SU-DHL-6 (cell line): Measurements from ENCODE around the gene CREB1.

Source experiments
- H2AFZ ChIP-seq: fragments of 200-600 bp; sonication (generic); 2 replicates; pipeline ENCODE4 v1.6.1; 2014; ENCODE audit warnings: low read depth, mild to moderate bottlenecking, moderate library complexity, mixed read lengths, antibody characterized with exemption, low read length; ENCODE audit not compliant: severe bottlenecking
- H3F3A ChIP-seq: fragments of 200-600 bp; shearing (Covaris generic); 2 replicates; pipeline ENCODE4 v1.6.0; 2016; ENCODE audit warnings: antibody characterized with exemption, mild to moderate bottlenecking; ENCODE audit not compliant: insufficient read depth
- H3K27ac ChIP-seq: fragments of 200-600 bp; sonication (generic); 2 replicates; pipeline ENCODE4 v1.5.1; 2016; ENCODE audit warnings: low read depth, mild to moderate bottlenecking, low read length, moderate library complexity, mixed read lengths
- H3K27me3 ChIP-seq: fragments of 200-600 bp; sonication (generic), shearing (Covaris generic); 2 replicates; pipeline ENCODE4 v1.6.0; 2014; ENCODE audit warnings: mild to moderate bottlenecking, low read length
- H3K36me3 ChIP-seq: fragments of 200-600 bp; sonication (generic); 2 replicates; pipeline ENCODE4 v1.6.1; 2014; ENCODE audit warnings: mild to moderate bottlenecking, low read length, mixed read lengths
- H3K4me2 ChIP-seq: fragments of 300-600, 200-600 bp; shearing (Covaris generic), sonication (generic); 2 replicates; pipeline ENCODE4 v1.6.0; 2014; ENCODE audit warnings: low read length, low read depth, mild to moderate bottlenecking; ENCODE audit not compliant: poor library complexity, severe bottlenecking
- H3K4me3 ChIP-seq: fragments of 200-600 bp; sonication (generic); 2 replicates; pipeline ENCODE4 v1.5.1; 2014; ENCODE audit warnings: antibody characterized with exemption, low read length, mild to moderate bottlenecking, mixed read lengths; ENCODE audit not compliant: insufficient read depth, poor library complexity, severe bottlenecking
- H3K79me2 ChIP-seq: fragments of 200-600 bp; sonication (generic); 2 replicates; pipeline ENCODE4 v1.6.1; 2014; ENCODE audit warnings: mild to moderate bottlenecking, low read length, moderate library complexity; ENCODE audit not compliant: insufficient read depth
- H3K9ac ChIP-seq: fragments of 200-600 bp; sonication (generic); 2 replicates; pipeline ENCODE4 v1.7.0; 2014; ENCODE audit warnings: mild to moderate bottlenecking, low read length
- H3K9me2 ChIP-seq: fragments of 200-600 bp; sonication (generic); replicated peaks from 2 replicates; pipeline ENCODE4 v1.6.1; 2014; ENCODE audit warnings: low read length; ENCODE audit not compliant: insufficient read depth
- H3K9me3 ChIP-seq: fragments of 200-600 bp; sonication (generic); 2 replicates; pipeline ENCODE4 v1.6.1; 2014; ENCODE audit warnings: low read length, mixed read lengths; ENCODE audit not compliant: insufficient read depth
- H4K20me1 ChIP-seq: fragments of 200-600 bp; sonication (generic); 2 replicates; pipeline ENCODE4 v1.6.1; 2014; ENCODE audit warnings: low read depth, mild to moderate bottlenecking, antibody characterized with exemption, low read length, moderate library complexity, mixed read lengths
- EZH2phosphoT487 ChIP-seq: fragments of 200-600 bp; sonication (generic), shearing (Covaris generic); conservative IDR thresholded peaks from 2 replicates; pipeline ENCODE4 v1.6.1; 2018; ENCODE audit warnings: mild to moderate bottlenecking, antibody characterized with exemption, low read length, moderate library complexity, mixed read lengths
- TF ChIP-seq, protein P1 (sequence below): fragments of 200-600 bp; sonication (generic); IDR thresholded peaks from one replicate; pipeline ENCODE4 v1.5.1; 2017; ENCODE audit warnings: antibody characterized with exemption, mild to moderate bottlenecking, low read length, moderate library complexity; ENCODE audit not compliant: insufficient read depth, poor library complexity, severe bottlenecking

Gene CREB1

DNA sequence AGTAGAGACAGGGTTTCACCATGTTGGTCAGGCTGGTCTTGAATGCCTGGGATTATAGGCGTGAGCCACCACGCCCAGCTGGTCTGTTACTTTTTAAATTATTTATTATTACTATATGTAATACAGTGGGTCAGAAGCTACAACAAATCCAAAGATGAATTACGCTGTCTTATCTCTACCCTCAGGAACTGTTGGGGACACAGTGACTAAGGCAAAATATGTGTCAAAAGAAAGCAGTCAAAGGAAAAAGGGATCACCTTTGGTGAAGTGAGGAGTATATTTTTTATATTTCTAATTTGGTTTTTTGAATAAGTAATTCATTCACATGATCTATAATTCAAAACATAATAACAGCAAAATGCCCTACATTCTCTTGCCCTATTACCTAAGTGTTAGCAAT lies 4.7 kb downstream of the CREB1 start:
- H3K27me3 ChIP-seq: no peaks in the 10 kb centered on the region
- peak overlapping the region; percentile 79 for H3K4me2 ChIP-seq
- H3K36me3 ChIP-seq: 0 out of 2 replicates have a peak, but pooled peaks cover 5% of the 10 kb centered on the region
- H3F3A ChIP-seq: peaks cover 11% of the 10 kb centered on the region; the same call in 1 of the 2 replicates
- H3K9me3 ChIP-seq: no peaks in the 10 kb centered on the region
- peaks cover 8% of the 10 kb centered on the region for H4K20me1 ChIP-seq
- no peak overlapping the region for H2AFZ ChIP-seq
- TF ChIP-seq EZH2phosphoT487: no peak
- TF ChIP-seq, protein P1, sequence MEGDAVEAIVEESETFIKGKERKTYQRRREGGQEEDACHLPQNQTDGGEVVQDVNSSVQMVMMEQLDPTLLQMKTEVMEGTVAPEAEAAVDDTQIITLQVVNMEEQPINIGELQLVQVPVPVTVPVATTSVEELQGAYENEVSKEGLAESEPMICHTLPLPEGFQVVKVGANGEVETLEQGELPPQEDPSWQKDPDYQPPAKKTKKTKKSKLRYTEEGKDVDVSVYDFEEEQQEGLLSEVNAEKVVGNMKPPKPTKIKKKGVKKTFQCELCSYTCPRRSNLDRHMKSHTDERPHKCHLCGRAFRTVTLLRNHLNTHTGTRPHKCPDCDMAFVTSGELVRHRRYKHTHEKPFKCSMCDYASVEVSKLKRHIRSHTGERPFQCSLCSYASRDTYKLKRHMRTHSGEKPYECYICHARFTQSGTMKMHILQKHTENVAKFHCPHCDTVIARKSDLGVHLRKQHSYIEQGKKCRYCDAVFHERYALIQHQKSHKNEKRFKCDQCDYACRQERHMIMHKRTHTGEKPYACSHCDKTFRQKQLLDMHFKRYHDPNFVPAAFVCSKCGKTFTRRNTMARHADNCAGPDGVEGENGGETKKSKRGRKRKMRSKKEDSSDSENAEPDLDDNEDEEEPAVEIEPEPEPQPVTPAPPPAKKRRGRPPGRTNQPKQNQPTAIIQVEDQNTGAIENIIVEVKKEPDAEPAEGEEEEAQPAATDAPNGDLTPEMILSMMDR: no peak
- peak overlapping the region; percentile 14; the same call in 1 of the 2 replicates for H3K9ac ChIP-seq
- peaks cover 89% of the 10 kb centered on the region for H3K79me2 ChIP-seq
- peak overlapping the region; percentile 36 for H3K4me3 ChIP-seq
- peak overlapping the region; percentile 47 for H3K27ac ChIP-seq
- H3K9me2 ChIP-seq: no peaks in the 10 kb centered on the region

DNA sequence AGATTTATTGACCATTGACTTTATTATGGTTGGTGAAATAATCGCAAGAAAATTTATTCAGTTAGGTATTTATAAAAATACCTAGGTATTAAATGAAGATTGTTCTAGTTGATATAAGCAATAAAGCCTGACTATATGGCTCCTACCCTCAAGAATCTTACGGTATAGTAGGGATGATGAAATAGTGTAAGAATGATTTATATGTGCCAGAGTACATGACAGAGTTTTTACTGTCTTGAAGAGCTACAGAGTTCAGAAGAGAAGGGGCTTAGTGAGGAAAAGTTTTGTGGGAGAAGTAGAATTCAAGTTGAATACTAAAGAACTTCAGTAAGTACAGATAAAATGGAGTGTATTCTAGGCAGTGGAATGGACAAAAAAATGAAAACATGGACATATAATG lies 9.7 kb downstream of the CREB1 start:
- peaks cover 98% of the 10 kb centered on the region for H3K79me2 ChIP-seq
- H3K36me3 ChIP-seq: 0 out of 2 replicates have a peak, but pooled peaks cover 5% of the 10 kb centered on the region
- peaks cover 15% of the 10 kb centered on the region for H4K20me1 ChIP-seq
- H3K27ac ChIP-seq: no peak overlapping the region
- H3K9me3 ChIP-seq: no peaks in the 10 kb centered on the region
- H3K4me2 ChIP-seq: no peak overlapping the region
- H3K4me3 ChIP-seq: no peak overlapping the region
- H3K9me2 ChIP-seq: no peaks in the 10 kb centered on the region
- peaks cover 3% of the 10 kb centered on the region; the same call in 1 of the 2 replicates for H3F3A ChIP-seq
- no peak overlapping the region for H3K9ac ChIP-seq
- no peak for TF ChIP-seq EZH2phosphoT487
- TF ChIP-seq, protein P1: no peak
- H2AFZ ChIP-seq: no peak overlapping the region
- H3K27me3 ChIP-seq: no peaks in the 10 kb centered on the region

GRCh38 chr2:207540431-207540830 lies 10.7 kb downstream of the CREB1 start:
- Histone ChIP-seq H3K9ac (no peak overlapping the region), H4K20me1 (peaks cover 15% of the 10 kb centered on the region), H3K9me3 (no peaks in the 10 kb centered on the region), H2AFZ (no peak overlapping the region), H3K27me3 (no peaks in the 10 kb centered on the region), H3F3A (peaks cover under 1% of the 10 kb centered on the region; the same call in 1 of the 2 replicates), H3K4me2 (no peak overlapping the region), H3K36me3 (0 out of 2 replicates have a peak, but pooled peaks cover 5% of the 10 kb centered on the region), H3K27ac (no peak overlapping the region), H3K79me2 (peaks cover 98% of the 10 kb centered on the region), H3K9me2 (no peaks in the 10 kb centered on the region), H3K4me3 (no peak overlapping the region)
- TF ChIP-seq EZH2phosphoT487: no peak
- TF ChIP-seq, protein P1: no peak
